Measurements from ENCODE around the gene PDK4. TPM values are rescaled to one million over a fixed set of nuclear protein-coding genes. Genes with fewer than 3 reads are reported as not detected.

The PDK4 gene
- total RNA-seq (1,000 to 10,000 TPM in 1 of 4 donors, 100 to 1,000 TPM in 3; 254 to 1,066 (median 595) TPM), polyA plus RNA-seq (100 to 1,000 TPM in 1 of 3 donors, 10 to 100 TPM in 2; 38.4 to 162 (median 48.0) TPM)

DNA sequence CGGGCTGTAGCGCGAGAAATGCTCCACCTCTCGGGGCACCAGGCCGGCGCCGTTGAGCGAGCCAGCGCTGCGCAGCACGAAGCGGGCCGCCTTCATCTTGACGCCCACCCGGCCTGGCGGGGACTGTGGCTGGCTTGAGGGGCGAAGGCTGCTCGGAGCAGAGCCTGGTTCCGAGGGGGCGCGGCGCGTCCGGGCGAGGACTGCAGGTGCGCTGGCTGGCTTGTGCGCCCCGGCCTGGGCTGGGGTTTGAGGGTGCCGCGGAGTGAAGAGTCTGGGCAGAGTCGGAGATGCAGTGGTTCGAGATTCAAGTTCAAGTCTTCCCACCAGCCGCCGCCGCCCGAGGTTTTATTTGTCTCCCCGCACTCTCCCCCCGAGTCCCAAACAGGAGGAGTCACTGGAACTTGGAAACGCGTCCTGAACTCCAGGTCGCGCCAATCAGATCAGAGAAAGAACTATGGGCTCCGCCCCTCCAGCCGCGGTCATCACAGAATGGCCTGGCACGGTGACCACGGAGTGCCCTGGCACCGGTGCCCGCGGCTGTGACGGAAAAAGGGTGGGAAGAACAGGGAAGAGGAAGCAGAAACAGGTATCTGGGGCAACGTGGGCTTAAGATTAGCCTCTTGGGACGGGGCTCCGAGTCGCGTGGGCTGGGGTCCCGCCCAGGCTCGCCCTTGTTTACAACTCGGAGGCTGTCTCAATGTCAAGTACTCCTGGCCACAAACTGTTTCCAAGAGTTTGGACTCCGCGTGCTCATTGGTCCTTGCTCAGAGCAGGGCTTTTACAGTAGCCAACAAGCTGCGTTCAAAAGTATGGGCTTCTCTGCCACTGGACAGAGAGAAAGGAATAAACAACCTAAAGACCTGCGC lies at the start of gene PDK4:
PDK4 (minus strand) TSS at position 319 of the 866 bp plus-strand sequence; CDS start at position 96, 223 bp downstream.
- Histone ChIP-seq H3K9me3 (no peaks in the 10 kb centered on the region), H3K4me3 (peak within 1 kb of the TSS; percentile 70 to 93 (median 83)), H3K36me3 (peaks cover 32 to 40% (median 37%) of the 10 kb centered on the region in 4 donors), H3K27ac (peak within 1 kb of the TSS; percentile 92 to 99 (median 95)), H3K27me3 (no peaks in the 10 kb centered on the region), H3K4me1 (peaks cover 0 to 39% (median 34%) of the 10 kb centered on the region in 4 donors)
- TF ChIP-seq, protein P1, sequence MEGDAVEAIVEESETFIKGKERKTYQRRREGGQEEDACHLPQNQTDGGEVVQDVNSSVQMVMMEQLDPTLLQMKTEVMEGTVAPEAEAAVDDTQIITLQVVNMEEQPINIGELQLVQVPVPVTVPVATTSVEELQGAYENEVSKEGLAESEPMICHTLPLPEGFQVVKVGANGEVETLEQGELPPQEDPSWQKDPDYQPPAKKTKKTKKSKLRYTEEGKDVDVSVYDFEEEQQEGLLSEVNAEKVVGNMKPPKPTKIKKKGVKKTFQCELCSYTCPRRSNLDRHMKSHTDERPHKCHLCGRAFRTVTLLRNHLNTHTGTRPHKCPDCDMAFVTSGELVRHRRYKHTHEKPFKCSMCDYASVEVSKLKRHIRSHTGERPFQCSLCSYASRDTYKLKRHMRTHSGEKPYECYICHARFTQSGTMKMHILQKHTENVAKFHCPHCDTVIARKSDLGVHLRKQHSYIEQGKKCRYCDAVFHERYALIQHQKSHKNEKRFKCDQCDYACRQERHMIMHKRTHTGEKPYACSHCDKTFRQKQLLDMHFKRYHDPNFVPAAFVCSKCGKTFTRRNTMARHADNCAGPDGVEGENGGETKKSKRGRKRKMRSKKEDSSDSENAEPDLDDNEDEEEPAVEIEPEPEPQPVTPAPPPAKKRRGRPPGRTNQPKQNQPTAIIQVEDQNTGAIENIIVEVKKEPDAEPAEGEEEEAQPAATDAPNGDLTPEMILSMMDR (IDR thresholded peaks at IDR 0.05), result no peak
- peak; percentile 85 to 97 (median 94) for TF ChIP-seq POLR2AphosphoS5 (IDR thresholded peaks at IDR 0.05)
- TF ChIP-seq EP300 (IDR thresholded peaks at IDR 0.05), result peak; percentile 63 to 90 (median 78)
- TF ChIP-seq POLR2A (IDR thresholded peaks at IDR 0.05), result peak; percentile 79 to 84
- intact Hi-C loops (cut with DNase I), result loop anchor here (1.0 to 2.0 kb wide), 2 partner anchors 46 to 88 kb away; no protein-coding TSS in a partner anchor
- peak; percentile 99 for DNase-seq
- 1 to 4% methylated on average over 63 of the region's 63 CpGs for WGBS, 2 donors

DNA sequence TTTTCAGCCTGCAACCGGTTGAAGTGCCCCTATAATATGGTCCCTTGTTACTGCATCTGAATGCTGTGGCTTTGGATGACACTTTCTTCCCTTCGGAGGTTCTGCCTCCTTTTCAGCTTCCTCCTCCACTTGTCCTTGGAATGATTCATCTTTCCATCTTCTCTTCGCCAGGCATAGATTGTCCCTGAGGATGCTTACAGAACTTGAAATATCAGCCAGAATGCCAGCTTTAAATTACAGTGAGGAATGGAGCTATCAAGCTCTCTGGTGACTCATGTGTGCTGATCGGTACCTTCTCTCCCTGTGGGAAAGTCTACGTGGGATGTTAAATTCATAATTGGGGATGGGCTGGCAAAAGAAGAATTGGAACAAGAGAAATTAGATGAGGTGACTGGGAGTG lies 45.9 kb upstream of the PDK4 start:
- H3K27ac ChIP-seq, result no peak overlapping the region
- no peaks in the 10 kb centered on the region for H3K36me3 ChIP-seq
- 78 to 84% methylated on average over 5 of the region's 5 CpGs for WGBS, 2 donors
- H3K4me1 ChIP-seq, result peaks cover 0 to 13% (median 6%) of the 10 kb centered on the region in 4 donors
- TF ChIP-seq EP300 (IDR thresholded peaks at IDR 0.05) (no peak), POLR2A (IDR thresholded peaks at IDR 0.05) (no peak), POLR2AphosphoS5 (IDR thresholded peaks at IDR 0.05) (no peak)
- TF ChIP-seq, protein P1 (IDR thresholded peaks at IDR 0.05), result no peak
- H3K4me3 ChIP-seq, result no peak overlapping the region
- intact Hi-C loops (cut with DNase I), result no loop called here
- H3K9me3 ChIP-seq, result no peaks in the 10 kb centered on the region
- no peaks in the 10 kb centered on the region for H3K27me3 ChIP-seq
- DNase-seq, result no peak

DNA sequence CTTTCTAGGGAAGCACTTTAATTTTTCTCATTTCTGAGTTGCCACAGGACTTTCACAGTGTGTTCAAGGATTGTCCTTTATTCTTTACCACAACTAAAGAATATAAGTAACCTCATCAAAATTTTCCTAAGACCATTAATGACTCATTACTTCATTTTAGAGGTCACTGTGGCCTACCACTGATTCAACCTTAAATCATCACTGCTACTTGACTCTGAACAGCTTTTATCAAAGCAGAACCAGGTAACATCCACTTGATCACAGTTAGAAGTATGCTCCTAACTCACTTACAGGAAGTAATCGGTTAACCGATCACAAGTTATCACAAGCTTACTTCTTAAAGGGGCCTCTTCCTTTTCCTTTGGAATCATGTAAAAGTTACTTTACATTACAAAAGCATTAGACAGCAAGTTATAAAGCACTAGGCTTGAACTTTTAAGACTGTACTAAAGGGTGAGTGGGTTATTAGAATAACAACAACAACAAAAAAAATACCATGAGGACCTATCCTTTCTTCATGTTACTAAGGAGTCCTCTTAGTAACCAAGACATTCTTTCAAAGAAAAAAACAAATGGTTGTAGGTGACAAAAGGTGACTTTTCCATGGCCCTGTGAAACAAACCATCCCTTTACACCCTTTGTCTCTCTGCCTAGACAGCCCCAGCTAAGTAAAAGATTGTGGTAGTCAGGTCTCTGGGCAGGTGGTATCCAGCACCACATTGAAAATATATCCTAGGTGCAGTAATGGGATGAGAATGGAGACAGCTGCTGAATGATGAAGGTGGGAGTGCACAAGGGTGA lies 40.0 kb upstream of the PDK4 start:
- intact Hi-C loops (cut with DNase I), result no loop called here
- H3K27ac ChIP-seq, result no peak overlapping the region
- no peak for DNase-seq
- 32 to 66% methylated on average over 2 of the region's 2 CpGs for WGBS, 2 donors
- H3K36me3 ChIP-seq, result no peaks in the 10 kb centered on the region
- H3K4me3 ChIP-seq, result no peak overlapping the region
- no peaks in the 10 kb centered on the region for H3K27me3 ChIP-seq
- TF ChIP-seq, protein P1 (IDR thresholded peaks at IDR 0.05), result no peak
- TF ChIP-seq POLR2AphosphoS5 (IDR thresholded peaks at IDR 0.05) (no peak), POLR2A (IDR thresholded peaks at IDR 0.05) (no peak), EP300 (IDR thresholded peaks at IDR 0.05) (no peak)
- H3K9me3 ChIP-seq, result peaks cover 0 to 2% (median 0%) of the 10 kb centered on the region in 4 donors
- H3K4me1 ChIP-seq, result peaks cover 0 to 17% (median 11%) of the 10 kb centered on the region in 4 donors

DNA sequence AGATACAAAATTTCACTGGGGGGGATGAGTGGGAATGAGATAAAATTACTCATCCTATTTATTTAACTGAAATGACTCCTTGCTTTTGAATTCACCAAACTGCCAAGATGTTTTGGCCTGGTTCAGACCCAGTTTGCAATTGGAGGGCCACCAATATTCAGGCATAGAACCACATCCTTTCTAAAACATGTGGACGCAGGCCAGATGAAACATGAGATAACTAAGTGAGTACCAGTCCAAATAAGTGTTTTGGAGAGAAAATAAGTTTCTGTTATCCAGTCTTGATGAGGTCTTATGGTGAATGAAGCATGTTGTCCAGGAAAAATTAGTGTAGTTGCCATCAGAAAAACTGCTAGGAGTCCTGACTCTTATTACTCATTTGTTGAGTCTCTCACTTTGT lies 36.3 kb upstream of the PDK4 start:
- Histone ChIP-seq H3K9me3 (peaks cover 0 to 2% (median 0%) of the 10 kb centered on the region in 4 donors), H3K36me3 (no peaks in the 10 kb centered on the region), H3K27ac (peak overlapping the region in 3 of 4 donors; percentile 29 to 81 (median 31)), H3K4me1 (peaks cover 0 to 39% (median 37%) of the 10 kb centered on the region in 4 donors), H3K27me3 (no peaks in the 10 kb centered on the region), H3K4me3 (no peak overlapping the region)
- intact Hi-C loops (cut with DNase I), result no loop called here
- peak in 1 of 4 donors; percentile 10 for TF ChIP-seq POLR2AphosphoS5 (IDR thresholded peaks at IDR 0.05)
- TF ChIP-seq EP300 (IDR thresholded peaks at IDR 0.05), result no peak
- DNase-seq, result no peak
- 0 to 1% methylated on average over 1 of the region's 1 CpG for WGBS, 2 donors

All from sigmoid colon (tissue), 7 donors.